ENCODE data around the gene SLC4A8. TPM values are rescaled to one million over a fixed set of nuclear protein-coding genes. Genes with fewer than 3 reads are reported as not detected.

The SLC4A8 gene
- total RNA-seq, 1 experiment from 2014 or later, result 1.4 TPM

- H3K4me1 ChIP-seq (ENCODE audit: control insufficient read depth in 1 of 2, insufficient read depth in 2 of 2, low read length in 2 of 2), result no peaks in the 10 kb centered on the region
- intact Hi-C loops (cut with micrococcal nuclease), result no loop called here
- POLR2A ChIA-PET, result no interaction called here
- peaks cover 27% of the 10 kb centered on the region for H3K27me3 ChIP-seq (ENCODE audit: insufficient read depth, low read length)
- H3K27ac ChIP-seq (ENCODE audit: low read depth, low read length), result no peak overlapping the region
- H4K20me1 ChIP-seq (ENCODE audit: insufficient read depth), result no peaks in the 10 kb centered on the region; the same call in 1 of the 2 replicates
- H3K9me3 ChIP-seq (ENCODE audit: control insufficient read depth in 1 of 2, insufficient read depth in 1 of 2, low read depth in 1 of 2, low read length in 2 of 2), result no peaks in the 10 kb centered on the region
- DNase-seq (ENCODE audit: low read depth, low spot score), result no peak
- H3K4me2 ChIP-seq (ENCODE audit: low read length), result no peak overlapping the region
- H2AFZ ChIP-seq (ENCODE audit: low read depth, low read length, poor library complexity, severe bottlenecking), result no peak overlapping the region
- no peaks in the 10 kb centered on the region for H3K36me3 ChIP-seq (ENCODE audit: control insufficient read depth in 1 of 2, insufficient read depth in 2 of 2, low read length in 2 of 2)
- RAD21 ChIA-PET (ENCODE audit: low non-redundant PET in 1 of 2, low total read pairs in 2 of 2, uncharacterized antibody in 2 of 2, unreplicated experiment in 2 of 2), result no interaction called here
- no peaks in the 10 kb centered on the region for H3K9me2 ChIP-seq (ENCODE audit: insufficient read depth)
- ATAC-seq, result no peak
- no peaks in the 10 kb centered on the region for H3K79me2 ChIP-seq (ENCODE audit: insufficient read depth, low read length)
- H3K9ac ChIP-seq (ENCODE audit: low read length), result no peak overlapping the region
- CTCF ChIA-PET, result no interaction called here
- no peak overlapping the region for H3K4me3 ChIP-seq (replicated peaks in 1 of 2; ENCODE audit: low read depth in 1 of 2, low read length in 2 of 2)
- no TSS peak for BruUV-seq (replicated peaks)
- TF ChIP-seq, protein P1, sequence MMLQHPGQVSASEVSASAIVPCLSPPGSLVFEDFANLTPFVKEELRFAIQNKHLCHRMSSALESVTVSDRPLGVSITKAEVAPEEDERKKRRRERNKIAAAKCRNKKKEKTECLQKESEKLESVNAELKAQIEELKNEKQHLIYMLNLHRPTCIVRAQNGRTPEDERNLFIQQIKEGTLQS (IDR thresholded peaks at IDR 0.05), result no peak
- no peak for TF ChIP-seq EGR1 (IDR thresholded peaks at IDR 0.05; ENCODE audit: low read depth)
- TF ChIP-seq YY1 (IDR thresholded peaks at IDR 0.05; ENCODE audit: extremely low read depth, insufficient replicate concordance, low read depth, low read length), result no peak
- TF ChIP-seq, protein P2, sequence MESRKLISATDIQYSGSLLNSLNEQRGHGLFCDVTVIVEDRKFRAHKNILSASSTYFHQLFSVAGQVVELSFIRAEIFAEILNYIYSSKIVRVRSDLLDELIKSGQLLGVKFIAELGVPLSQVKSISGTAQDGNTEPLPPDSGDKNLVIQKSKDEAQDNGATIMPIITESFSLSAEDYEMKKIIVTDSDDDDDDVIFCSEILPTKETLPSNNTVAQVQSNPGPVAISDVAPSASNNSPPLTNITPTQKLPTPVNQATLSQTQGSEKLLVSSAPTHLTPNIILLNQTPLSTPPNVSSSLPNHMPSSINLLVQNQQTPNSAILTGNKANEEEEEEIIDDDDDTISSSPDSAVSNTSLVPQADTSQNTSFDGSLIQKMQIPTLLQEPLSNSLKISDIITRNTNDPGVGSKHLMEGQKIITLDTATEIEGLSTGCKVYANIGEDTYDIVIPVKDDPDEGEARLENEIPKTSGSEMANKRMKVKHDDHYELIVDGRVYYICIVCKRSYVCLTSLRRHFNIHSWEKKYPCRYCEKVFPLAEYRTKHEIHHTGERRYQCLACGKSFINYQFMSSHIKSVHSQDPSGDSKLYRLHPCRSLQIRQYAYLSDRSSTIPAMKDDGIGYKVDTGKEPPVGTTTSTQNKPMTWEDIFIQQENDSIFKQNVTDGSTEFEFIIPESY (IDR thresholded peaks at IDR 0.05; ENCODE audit: extremely low read depth, insufficient replicate concordance, low read length), result no peak
- TF ChIP-seq, protein P3, sequence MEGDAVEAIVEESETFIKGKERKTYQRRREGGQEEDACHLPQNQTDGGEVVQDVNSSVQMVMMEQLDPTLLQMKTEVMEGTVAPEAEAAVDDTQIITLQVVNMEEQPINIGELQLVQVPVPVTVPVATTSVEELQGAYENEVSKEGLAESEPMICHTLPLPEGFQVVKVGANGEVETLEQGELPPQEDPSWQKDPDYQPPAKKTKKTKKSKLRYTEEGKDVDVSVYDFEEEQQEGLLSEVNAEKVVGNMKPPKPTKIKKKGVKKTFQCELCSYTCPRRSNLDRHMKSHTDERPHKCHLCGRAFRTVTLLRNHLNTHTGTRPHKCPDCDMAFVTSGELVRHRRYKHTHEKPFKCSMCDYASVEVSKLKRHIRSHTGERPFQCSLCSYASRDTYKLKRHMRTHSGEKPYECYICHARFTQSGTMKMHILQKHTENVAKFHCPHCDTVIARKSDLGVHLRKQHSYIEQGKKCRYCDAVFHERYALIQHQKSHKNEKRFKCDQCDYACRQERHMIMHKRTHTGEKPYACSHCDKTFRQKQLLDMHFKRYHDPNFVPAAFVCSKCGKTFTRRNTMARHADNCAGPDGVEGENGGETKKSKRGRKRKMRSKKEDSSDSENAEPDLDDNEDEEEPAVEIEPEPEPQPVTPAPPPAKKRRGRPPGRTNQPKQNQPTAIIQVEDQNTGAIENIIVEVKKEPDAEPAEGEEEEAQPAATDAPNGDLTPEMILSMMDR (IDR thresholded peaks at IDR 0.05 in 2 of 3, conservative IDR thresholded peaks at IDR 0.05 in 1 of 3; ENCODE audit: borderline replicate concordance in 1 of 3, insufficient read depth in 1 of 3, low read depth in 2 of 3, low read length in 2 of 3), result no peak
- TF ChIP-seq POLR2A (IDR thresholded peaks at IDR 0.05; ENCODE audit: borderline replicate concordance, extremely low read depth, insufficient read depth, insufficient read length), result no peak
- no peak for TF ChIP-seq SRF (IDR thresholded peaks at IDR 0.05; ENCODE audit: low read depth)
- no peak for TF ChIP-seq CBX3 (IDR thresholded peaks at IDR 0.05; ENCODE audit: low read depth)
- no peak for TF ChIP-seq FOSL1 (IDR thresholded peaks at IDR 0.05; ENCODE audit: low read depth)
- TF ChIP-seq ZNF274 (IDR thresholded peaks at IDR 0.05; ENCODE audit: low read depth, low read length), result no peak
- TF ChIP-seq EZH2phosphoT487 (IDR thresholded peaks at IDR 0.05; ENCODE audit: borderline replicate concordance), result no peak
Observed at GRCh38 chr12:51505360-51506105, 80.9 kb downstream of the SLC4A8 start.

Measured in HCT116 (cell line).